Measurements from ENCODE around the gene DDX4.

DDX4 gene

GRCh38 chr5:55817030-55817429, 79.2 kb downstream of the DDX4 start:
- Histone ChIP-seq H3K9me3 (no peaks in the 10 kb centered on the region), H3K36me3 (no peaks in the 10 kb centered on the region), H3K27me3 (peaks cover 49% of the 10 kb centered on the region), H3K4me3 (ENCODE audit: low read depth in 1 of 2, low read length in 1 of 2) (no peak overlapping the region), H3K4me1 (ENCODE audit: control insufficient read depth in 1 of 2, insufficient read depth in 1 of 2, low read depth in 1 of 2, low read length in 1 of 2) (peaks cover 0 to 4% of the 10 kb centered on the region in 2 experiments), H3K27ac (no peak overlapping the region)
- TF ChIP-seq CTCF (IDR thresholded peaks at IDR 0.05), result no peak

- H3K27me3 ChIP-seq, result peaks cover 66% of the 10 kb centered on the region
- H3K4me1 ChIP-seq (ENCODE audit: control insufficient read depth in 1 of 2, insufficient read depth in 1 of 2, low read depth in 1 of 2, low read length in 1 of 2), result peaks cover 0 to 4% of the 10 kb centered on the region in 2 experiments
- H3K4me3 ChIP-seq (ENCODE audit: low read depth in 1 of 2, low read length in 1 of 2), result no peak overlapping the region
- no peaks in the 10 kb centered on the region for H3K9me3 ChIP-seq
- H3K36me3 ChIP-seq, result no peaks in the 10 kb centered on the region
- H3K27ac ChIP-seq, result no peak overlapping the region
- no peak for TF ChIP-seq CTCF (IDR thresholded peaks at IDR 0.05)
Observed at GRCh38 chr5:55820488-55820887, 82.6 kb downstream of the DDX4 start.

GRCh38 chr5:55821731-55822512, 84.1 kb downstream of the DDX4 start:
- no peak for TF ChIP-seq CTCF (IDR thresholded peaks at IDR 0.05)
- H3K27ac ChIP-seq, result no peak overlapping the region

GRCh38 chr5:55823151-55823796, 85.4 kb downstream of the DDX4 start:
- H3K36me3 ChIP-seq, result no peaks in the 10 kb centered on the region
- H3K4me1 ChIP-seq (ENCODE audit: control insufficient read depth in 1 of 2, insufficient read depth in 1 of 2, low read depth in 1 of 2, low read length in 1 of 2), result peaks cover 0 to 4% of the 10 kb centered on the region in 2 experiments
- peaks cover 64% of the 10 kb centered on the region for H3K27me3 ChIP-seq
- no peak for TF ChIP-seq CTCF (IDR thresholded peaks at IDR 0.05)
- H3K9me3 ChIP-seq, result no peaks in the 10 kb centered on the region
- no peak overlapping the region for H3K27ac ChIP-seq
- H3K4me3 ChIP-seq (ENCODE audit: low read depth in 1 of 2, low read length in 1 of 2), result no peak overlapping the region

More at GRCh38 chr5:55821731-55822512, 84.1 kb downstream of the DDX4 start:
- peaks cover 0 to 4% of the 10 kb centered on the region in 2 experiments for H3K4me1 ChIP-seq (ENCODE audit: control insufficient read depth in 1 of 2, insufficient read depth in 1 of 2, low read depth in 1 of 2, low read length in 1 of 2)
- no peak overlapping the region for H3K4me3 ChIP-seq (ENCODE audit: low read depth in 1 of 2, low read length in 1 of 2)
- H3K27me3 ChIP-seq, result peaks cover 69% of the 10 kb centered on the region
- no peaks in the 10 kb centered on the region for H3K9me3 ChIP-seq
- H3K36me3 ChIP-seq, result no peaks in the 10 kb centered on the region

- no peak for TF ChIP-seq CTCF (IDR thresholded peaks at IDR 0.05)
- Histone ChIP-seq H3K9me3 (no peaks in the 10 kb centered on the region), H3K27me3 (peaks cover 4% of the 10 kb centered on the region), H3K4me3 (ENCODE audit: low read depth in 1 of 2, low read length in 1 of 2) (no peak overlapping the region), H3K36me3 (no peaks in the 10 kb centered on the region), H3K27ac (no peak overlapping the region), H3K4me1 (ENCODE audit: control insufficient read depth in 1 of 2, insufficient read depth in 1 of 2, low read depth in 1 of 2, low read length in 1 of 2) (peaks cover 0 to 4% of the 10 kb centered on the region in 2 experiments)
Observed at GRCh38 chr5:55829956-55830355, 92.1 kb downstream of the DDX4 start.

All from neutrophil (primary cell).